GM19238 (cell line): ENCODE measurements around the gene GOSR2.
A peak's percentile ranks its signal among the peaks of the same experiment; 100 is the strongest.

Experiments used
- DNase-seq: peaks from one replicate; pipeline ENCODE4 v3.0.0; 2011; ENCODE audit warnings: low spot score; ENCODE audit not compliant: insufficient read length

Gene GOSR2

DNA sequence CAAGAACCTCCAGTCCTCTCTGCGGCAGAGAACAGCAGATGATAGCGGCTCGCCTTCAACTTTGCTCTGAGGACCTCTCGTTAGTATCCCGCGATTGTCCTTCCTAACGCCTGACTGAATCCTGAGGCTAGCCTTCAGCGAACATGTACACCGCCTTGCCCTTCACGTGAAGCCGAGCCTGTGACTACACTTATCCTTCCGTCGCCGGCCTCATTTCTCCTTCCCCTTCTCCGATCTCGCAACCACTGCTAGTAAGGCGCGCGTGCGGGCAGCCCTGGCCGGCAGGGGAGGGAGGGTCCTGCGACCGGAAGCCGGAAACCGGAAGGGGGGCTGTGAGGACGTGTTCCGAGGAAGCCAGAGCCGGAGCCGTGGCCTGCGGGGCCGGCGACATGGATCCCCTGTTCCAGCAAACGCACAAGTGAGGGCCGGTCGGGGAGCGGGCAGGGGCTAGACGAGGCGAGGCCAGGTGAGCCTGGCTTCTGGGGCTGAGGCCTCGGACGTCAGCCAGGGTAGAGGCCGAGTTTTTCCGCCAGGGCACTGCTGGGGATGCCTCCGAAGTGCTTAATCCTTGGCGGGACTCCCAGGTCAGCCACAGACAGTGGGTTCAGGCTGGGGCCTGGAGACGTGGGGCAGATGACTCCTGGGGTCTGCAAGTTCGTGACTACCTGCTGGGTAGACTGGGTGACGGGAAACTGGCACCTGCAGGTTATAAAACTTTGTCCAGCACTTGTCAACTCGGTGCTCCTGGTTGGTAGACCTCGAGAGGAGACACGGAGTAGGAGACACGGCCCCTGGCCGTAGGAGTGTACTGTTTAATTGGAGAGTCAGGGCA, at the start of gene GOSR2:
GOSR2 (plus strand) TSS at position 357 of the 832 bp plus-strand sequence; CDS start at position 390, 33 bp downstream.
- peak; percentile 94 for DNase-seq

- no peak for DNase-seq
Observed at GRCh38 chr17:46873941-46874645, 48.9 kb upstream of the GOSR2 start.

DNA sequence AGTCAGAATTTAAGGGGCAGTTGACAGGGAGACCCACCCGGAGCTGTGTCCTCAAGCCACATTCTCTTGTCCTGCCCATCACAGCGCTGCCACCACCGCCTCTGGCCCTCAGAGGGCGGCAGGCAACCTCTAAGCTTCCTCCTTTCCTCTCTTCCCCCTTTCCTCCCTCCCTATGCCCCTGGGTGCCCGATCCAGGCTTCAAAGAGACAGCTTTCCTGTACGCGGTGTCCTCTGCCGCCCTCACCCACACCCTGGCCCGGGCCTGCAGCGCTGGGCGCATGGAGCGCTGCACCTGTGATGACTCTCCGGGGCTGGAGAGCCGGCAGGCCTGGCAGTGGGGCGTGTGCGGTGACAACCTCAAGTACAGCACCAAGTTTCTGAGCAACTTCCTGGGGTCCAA, 48.1 kb upstream of the GOSR2 start:
- DNase-seq: no peak

GRCh38 chr17:46875849-46876352, 47.1 kb upstream of the GOSR2 start:
- DNase-seq: no peak

GRCh38 chr17:46876353-46876887, 46.5 kb upstream of the GOSR2 start:
- no peak for DNase-seq

GRCh38 chr17:46876926-46877325, 46.0 kb upstream of the GOSR2 start:
- DNase-seq: no peak

DNA sequence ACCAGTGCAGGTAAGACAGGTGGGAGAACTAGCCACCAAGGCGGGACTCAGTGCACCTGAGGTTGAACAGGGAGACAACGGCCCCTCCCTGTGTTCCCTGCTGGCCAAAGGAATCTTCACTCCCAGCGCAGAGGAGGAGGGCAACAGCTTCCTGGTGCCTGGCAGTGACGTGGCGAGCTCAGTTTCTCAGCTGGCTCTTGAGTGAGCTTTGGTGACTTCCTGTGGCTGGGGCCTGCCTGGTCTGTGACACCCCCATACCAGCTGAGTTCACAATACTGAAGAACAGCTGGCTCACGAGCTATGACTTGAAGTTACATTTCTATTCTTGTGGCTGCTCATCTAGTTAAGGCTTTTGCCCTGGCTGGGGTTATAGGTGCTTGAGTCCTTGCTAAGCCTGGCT, 45.5 kb upstream of the GOSR2 start:
- no peak for DNase-seq

DNA sequence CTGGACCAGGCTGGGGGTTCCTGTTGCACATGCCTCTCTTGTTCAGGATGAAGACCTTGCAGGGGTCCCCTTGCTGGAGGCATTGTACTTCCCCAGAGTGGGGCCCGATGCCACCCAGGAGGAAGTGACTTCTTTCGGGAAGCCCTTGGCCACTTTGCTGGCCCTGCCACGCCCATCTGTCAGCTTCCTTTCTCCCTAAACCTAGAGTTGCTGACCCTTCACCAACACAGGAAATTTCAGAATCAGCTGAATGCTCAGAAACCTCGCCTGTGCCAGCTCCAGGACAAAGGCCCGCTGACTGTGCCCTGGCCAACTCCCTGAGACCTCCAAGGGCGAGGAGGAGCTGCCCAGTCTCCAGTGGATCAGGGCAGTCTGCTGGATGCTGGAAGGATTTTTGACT, 44.9 kb upstream of the GOSR2 start:
- DNase-seq: no peak

DNA sequence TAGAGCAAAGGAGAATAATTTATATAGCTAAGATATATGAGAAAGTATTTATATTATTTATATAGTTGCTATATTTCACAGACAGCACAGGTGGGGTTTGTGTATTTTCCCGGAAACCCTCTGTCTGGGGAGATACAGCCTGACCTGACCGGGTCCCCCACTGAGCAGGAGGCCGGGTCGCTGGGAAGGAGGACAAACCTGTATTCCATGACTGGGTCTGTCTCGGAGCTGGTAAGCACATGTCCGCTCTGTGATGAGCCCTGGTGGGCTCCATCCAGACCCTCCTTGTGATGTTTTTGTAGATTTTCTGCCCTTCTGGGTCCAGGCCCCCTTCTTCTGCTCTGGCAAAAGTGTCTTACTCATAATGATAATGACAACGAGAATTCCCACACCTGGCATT, 43.9 kb upstream of the GOSR2 start:
- DNase-seq: no peak

GRCh38 chr17:46881015-46881414, 41.9 kb upstream of the GOSR2 start:
- no peak for DNase-seq

DNA sequence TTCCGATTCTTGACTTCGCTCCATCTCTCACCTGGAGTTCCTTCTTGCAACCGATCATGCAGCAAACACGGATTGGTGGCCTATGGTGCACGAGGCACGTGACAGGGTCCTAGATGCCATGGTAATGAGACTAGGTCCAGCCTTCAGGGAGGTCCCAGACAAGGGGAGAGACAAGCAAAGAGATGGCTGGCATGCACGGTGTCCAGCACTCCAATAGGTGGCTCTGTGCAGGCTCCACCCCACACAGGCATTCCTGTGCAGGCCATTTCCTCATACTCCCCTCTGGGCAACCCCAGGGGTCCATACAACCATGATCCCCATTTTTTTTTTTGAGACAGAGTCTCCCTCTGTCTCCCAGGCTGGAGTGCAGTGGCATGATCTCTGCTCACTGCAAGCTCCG, 40.3 kb upstream of the GOSR2 start:
- DNase-seq: no peak

DNA sequence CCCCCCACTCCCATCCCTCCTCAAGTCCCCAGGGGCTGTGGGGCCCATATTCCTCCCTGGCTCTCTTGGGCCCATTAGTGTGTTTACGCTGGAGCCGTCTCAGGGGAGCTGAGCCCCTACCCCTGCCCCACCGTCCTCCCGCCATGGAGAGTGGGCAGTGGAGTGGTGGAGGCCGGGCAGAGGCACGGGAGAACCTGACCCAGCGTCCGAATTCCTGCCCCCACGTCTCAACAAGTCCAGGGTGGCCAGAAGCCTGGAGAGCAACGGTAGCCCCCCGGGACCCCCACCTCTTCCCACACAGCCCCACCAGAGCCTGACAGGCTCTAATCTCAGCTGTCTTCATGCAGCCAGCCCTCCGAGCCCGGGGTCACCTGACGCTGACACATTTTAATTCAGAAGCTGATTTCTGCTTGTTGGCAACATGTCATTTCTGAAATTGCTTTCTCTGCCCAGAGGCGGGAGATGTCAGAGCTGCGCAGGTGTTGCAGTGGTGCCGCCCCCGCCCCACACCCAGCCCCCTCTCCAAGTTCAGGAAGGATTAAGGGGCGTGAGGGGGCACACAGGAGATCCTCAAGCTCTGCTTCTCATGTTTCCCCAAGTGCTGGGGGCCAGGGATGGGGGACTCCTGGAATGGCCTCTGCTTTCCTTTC, 39.0 kb upstream of the GOSR2 start:
- DNase-seq: no peak

- DNase-seq: no peak
Observed at GRCh38 chr17:46884552-46884951, 38.4 kb upstream of the GOSR2 start.

DNA sequence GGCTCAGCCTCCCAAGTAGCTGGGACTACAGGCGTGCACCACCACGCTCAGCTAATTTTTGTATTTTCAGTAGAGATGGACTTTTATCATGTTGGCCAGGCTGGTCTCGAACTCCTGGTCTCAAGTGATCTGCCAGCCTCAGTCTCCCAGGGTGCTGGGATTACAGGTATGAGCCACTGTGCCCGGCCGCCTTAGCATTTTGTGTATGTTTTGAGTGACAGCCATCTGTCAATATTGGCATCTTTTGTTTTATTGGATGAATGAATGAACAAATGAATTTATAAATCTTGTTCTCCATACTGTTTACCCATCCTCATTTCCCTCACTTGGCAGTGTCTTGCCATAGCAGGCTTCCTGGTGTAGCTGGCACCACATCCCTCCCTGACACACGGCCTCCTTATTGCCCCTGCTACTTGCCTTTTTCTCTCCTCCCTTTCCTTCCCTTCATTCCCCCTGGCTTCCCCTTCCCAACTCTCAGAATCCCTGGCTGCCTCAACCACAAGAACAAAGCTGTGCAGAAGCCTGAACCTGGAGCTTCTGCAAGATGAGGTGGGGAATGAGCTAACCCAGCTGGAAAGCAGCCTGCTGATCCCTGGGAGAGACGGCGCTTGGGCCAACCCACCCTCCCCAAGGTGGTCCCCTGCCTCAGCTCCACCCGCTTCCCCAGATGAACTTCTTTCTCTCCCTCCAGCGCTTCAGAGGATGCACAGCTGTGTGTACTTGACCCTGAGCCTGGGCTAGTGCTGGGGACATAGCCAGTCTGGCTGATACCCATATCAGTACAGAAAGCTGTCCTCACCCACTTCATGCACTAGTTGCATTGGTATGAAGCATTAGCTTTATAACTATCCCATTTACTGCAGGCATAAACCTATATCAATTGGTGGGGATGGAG, 37.3 kb upstream of the GOSR2 start:
- DNase-seq: no peak

DNA sequence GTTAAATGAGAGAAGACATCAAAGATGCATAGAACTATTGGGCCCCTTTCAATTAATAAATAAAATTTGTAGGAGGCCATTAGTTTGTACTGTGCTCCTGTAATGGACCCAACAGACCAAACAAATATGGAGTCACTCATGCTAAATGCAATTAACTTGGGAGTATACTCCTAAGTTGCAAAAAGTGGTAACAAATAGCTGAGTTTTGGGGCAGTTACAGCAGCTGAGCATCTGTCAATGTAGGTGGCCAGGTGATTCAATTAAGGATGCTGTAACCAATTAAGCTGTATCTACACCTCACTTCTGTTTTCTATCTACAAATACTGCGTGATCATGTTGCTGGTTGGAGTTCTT, 36.7 kb upstream of the GOSR2 start:
- DNase-seq: no peak

DNA sequence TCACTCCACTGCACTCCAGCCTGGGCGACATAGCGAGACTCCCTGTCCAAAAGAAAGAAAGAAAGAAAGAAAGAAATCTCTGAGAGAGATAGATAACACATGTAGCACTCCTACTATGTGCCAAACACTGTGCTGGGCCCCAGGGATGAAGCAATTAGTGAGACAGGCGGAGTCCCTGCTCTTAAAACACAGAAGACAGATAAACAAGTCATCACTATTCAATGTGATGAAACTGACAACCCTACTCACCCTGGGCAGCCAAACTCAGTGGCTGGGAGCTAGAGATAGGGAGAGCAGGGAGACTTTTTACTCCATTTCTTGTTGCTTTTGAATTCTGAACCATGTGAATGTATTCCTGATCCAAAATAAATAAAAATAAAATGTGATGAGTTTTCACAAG, 35.2 kb upstream of the GOSR2 start:
- DNase-seq: no peak

GRCh38 chr17:46888727-46889126, 34.2 kb upstream of the GOSR2 start:
- DNase-seq: no peak

DNA sequence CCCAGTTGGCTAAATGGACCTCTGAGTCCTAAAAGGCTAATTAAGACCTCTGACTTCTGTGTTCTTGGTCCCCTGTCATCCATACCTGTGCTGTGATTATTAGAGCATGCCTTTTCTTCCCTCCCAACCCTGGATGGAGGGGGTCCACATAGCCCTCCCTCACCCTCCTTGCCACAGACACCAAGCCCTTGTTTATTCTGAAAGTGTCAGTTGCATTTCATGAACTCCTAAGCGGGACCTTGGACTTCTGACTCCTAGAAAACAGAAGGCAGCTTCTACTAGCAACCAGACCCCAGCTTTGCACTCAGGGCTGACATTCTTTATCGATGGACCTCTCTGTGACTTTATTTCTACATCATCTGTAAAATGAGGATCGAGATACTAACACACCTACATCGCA, 33.4 kb upstream of the GOSR2 start:
- DNase-seq: no peak

DNA sequence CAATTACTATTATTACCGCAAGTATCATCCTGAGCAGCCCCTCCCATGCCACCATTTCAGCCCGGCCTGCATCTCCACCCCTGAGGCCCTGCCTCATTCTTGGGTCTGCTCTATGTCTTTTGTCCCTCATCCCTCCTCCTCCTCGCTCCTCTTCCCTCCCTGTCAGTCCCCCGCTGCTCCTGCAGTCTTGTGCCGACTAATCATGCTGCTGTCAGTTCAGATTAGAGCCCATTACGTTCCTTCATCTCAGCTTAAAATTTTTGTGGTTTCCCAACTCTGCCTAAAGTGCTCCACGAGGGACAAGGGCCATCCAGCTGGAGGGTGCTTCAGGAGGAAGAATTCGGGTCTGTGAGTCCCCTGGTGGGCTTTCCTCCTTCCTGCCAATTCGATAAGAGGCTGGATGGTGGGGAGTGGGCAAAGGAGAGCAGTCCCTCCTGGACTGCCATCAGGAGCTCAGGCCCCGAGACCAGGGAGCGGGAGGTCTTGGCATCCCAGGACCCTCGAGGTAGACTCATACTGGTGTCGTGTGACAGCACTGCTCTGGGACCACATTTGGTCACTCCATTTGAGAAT, 32.9 kb upstream of the GOSR2 start:
- DNase-seq: no peak

DNA sequence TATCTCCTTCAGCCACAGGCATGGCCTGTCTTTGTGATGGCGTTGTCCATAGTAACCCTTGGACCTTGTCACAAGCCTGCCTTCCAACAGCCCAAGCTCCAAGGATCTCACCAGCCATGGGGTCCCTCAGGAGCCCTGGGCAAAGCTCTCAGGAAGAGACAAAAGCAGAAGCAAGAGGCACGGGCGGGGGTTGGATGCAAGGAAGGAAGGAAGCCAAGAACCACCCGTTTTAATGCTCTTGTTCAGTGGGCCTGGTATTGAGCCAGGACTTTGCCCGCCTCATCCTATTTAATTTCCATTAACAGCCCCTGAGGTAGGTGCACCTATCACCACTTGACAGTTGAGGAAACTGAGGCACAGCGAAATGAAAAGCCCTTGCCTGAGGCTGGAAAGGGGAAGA, 32.3 kb upstream of the GOSR2 start:
- DNase-seq: no peak
